ENCODE results near the gene PNPO.
A peak's percentile ranks its signal among the peaks of the same experiment; 100 is the strongest.

PNPO gene

DNA sequence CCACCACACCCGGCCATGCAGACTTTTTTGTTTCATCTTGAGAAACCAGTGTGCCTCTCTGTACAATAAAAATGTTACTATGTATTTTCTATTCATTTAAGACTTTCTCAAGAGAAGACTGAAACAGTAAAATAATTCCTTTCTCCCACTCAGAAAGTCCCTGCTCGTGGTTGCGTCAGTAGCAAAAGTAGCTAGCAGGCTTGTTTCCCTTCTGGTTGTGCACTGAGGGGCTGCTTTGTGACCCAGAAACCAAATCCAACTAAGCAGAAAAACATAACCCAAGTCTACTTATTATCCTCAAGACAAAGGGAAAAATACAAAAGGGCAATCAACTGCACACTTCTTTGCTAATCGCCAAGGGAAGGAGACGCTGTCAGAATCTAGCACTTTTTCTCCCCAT lies 3.4 kb upstream of the PNPO start:
- no peak for DNase-seq (ENCODE audit: low read depth)
- TF ChIP-seq, protein P1, sequence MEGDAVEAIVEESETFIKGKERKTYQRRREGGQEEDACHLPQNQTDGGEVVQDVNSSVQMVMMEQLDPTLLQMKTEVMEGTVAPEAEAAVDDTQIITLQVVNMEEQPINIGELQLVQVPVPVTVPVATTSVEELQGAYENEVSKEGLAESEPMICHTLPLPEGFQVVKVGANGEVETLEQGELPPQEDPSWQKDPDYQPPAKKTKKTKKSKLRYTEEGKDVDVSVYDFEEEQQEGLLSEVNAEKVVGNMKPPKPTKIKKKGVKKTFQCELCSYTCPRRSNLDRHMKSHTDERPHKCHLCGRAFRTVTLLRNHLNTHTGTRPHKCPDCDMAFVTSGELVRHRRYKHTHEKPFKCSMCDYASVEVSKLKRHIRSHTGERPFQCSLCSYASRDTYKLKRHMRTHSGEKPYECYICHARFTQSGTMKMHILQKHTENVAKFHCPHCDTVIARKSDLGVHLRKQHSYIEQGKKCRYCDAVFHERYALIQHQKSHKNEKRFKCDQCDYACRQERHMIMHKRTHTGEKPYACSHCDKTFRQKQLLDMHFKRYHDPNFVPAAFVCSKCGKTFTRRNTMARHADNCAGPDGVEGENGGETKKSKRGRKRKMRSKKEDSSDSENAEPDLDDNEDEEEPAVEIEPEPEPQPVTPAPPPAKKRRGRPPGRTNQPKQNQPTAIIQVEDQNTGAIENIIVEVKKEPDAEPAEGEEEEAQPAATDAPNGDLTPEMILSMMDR (IDR thresholded peaks at IDR 0.05; ENCODE audit: low read depth, low read length, missing control alignments), result no peak
- no peak overlapping the region for H3K4me3 ChIP-seq (ENCODE audit: low read depth, low read length)
- in situ Hi-C loops (cut with HindIII; ENCODE audit: low sequenced_read_pairs), result no loop called here

DNA sequence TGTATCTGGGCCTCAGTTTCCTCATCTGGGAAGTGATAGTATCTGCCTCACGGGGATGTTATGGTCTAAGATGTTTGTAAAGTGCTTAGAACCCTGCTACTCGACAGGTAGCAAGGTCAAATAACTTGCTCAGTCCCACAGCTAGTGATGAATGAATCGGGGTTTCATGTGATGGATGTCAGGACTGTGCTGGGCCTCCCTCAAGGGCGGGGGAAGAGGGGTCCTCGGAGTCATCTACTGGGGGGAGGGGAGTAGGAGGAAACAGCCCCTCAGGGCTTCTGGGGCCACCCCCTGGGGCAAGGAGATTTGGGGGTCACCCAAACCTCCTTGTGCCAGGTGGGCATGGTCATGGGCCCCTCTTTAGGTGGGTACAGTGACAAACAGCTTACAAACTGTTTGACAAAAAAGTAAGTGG lies 732 bp downstream of the PNPO start:
- TF ChIP-seq, protein P1 (IDR thresholded peaks at IDR 0.05; ENCODE audit: low read depth, low read length, missing control alignments), result no peak
- in situ Hi-C loops (cut with HindIII; ENCODE audit: low sequenced_read_pairs), result loop anchor here (5.0 kb wide), 1 partner anchor 85 kb away; no protein-coding TSS in a partner anchor
- no peak for DNase-seq (ENCODE audit: low read depth)
- H3K4me3 ChIP-seq (ENCODE audit: low read depth, low read length), result peak overlapping the region; percentile 52

DNA sequence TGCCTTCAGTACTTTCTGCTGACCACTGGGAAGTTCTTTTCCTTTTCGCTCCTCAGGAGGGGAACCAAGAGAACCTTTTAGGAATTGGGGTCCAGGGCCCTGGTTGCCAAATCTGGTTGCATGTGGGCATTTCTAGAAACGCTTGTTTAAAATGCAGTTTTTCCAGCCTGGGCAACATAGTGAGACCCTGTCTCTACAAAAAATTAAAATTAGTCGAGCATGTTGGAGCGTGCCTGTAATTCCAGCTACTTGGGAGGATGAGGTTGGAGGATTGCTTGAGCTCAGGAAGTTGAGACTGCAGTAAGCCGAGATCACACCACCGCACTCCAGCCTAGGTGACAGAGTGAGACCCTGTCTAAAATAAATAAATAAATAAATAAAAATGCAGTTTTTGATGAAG lies 1.2 kb downstream of the PNPO start:
- H3K4me3 ChIP-seq (ENCODE audit: low read depth, low read length), result peak overlapping the region; percentile 52
- in situ Hi-C loops (cut with HindIII; ENCODE audit: low sequenced_read_pairs), result loop anchor here (5.0 kb wide), 1 partner anchor 85 kb away; no protein-coding TSS in a partner anchor
- TF ChIP-seq, protein P1 (IDR thresholded peaks at IDR 0.05; ENCODE audit: low read depth, low read length, missing control alignments), result no peak

DNA sequence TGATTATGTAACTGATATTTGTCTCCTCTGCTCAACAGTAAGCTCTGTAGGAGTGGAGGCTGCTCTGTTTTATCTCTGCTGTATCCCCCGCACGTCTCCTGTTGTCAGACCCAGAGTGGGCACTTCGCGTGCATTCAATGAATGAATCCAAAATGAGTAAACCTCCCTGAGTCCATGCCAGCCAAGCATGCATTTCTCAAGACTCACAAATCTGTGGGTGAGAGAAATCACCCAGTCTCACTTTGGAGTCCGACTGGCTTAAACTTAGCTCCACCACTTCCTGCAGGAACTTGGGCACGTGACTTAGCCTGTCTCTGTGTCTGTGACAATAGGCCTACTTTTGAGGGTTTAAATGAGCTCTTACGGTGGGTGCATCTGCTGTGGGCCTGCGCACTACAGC lies 3.7 kb downstream of the PNPO start:
- in situ Hi-C loops (cut with HindIII; ENCODE audit: low sequenced_read_pairs), result no loop called here
- H3K4me3 ChIP-seq (ENCODE audit: low read depth, low read length), result no peak overlapping the region
- TF ChIP-seq, protein P1 (IDR thresholded peaks at IDR 0.05; ENCODE audit: low read depth, low read length, missing control alignments), result no peak
- no peak for DNase-seq (ENCODE audit: low read depth)

More for the DNA sequence above, 1.2 kb downstream of the PNPO start:
- DNase-seq (ENCODE audit: low read depth), result no peak

DNA sequence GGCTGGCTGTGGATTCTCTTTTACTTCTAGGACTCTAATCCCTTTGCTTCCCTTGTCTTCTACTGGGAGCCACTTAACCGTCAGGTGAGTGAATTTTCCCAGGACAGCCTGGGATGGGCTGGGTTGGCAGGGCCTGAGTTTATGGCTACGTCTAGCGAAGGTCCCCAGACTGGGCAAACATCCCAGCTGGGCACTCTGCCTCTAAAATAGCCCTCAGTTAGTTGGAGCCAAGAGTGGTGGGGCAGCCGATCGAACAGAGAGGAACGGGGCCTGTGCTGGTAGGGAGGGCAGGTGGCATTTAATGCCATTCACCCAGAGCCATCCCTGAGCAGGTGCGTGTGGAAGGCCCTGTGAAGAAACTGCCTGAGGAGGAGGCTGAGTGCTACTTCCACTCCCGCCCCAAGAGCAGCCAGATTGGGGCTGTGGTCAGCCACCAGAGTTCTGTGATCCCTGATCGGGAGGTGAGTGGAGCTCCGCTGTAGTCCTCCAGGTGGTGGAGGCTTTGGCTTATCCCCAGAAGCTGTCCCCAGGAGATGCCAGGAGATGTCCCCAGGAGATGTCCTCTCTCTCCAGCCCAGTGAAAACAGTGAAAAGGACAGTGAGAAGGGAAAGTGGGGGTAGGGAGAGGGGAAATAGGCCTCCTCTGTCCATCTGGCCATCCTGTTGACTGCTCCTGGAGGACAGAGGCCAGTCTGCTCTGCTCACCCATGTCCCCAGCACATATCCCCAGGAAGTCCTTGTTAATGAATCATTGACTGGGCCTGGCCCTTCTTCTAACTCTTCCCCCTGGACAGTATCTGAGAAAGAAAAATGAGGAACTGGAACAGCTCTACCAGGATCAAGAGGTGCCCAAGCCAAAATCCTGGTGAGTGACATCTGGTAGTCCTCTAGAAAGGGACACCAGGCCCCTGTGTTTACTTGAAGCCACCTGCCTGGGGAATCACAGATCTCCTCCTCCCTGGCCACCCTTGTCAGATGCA lies 4.4 kb downstream of the PNPO start:
- in situ Hi-C loops (cut with HindIII; ENCODE audit: low sequenced_read_pairs), result no loop called here
- TF ChIP-seq, protein P1 (IDR thresholded peaks at IDR 0.05; ENCODE audit: low read depth, low read length, missing control alignments), result no peak
- H3K4me3 ChIP-seq (ENCODE audit: low read depth, low read length), result no peak overlapping the region
- no peak for DNase-seq (ENCODE audit: low read depth)

DNA sequence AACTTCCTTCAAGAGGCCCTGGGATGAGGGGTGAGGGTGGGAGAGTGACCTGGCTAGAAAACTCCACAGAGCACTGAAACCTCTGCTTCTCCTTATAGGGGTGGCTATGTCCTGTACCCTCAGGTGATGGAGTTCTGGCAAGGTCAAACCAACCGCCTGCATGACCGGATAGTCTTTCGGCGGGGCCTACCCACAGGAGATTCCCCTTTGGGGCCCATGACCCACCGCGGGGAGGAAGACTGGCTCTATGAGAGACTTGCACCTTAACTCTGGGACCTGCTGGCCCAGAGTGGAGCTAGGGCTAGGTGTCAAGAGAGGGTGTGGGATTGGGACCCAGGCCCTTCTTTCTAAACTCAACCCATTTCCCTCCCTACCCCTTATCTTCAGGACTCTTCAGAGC lies 5.1 kb downstream of the PNPO start:
- in situ Hi-C loops (cut with HindIII; ENCODE audit: low sequenced_read_pairs), result no loop called here
- H3K4me3 ChIP-seq (ENCODE audit: low read depth, low read length), result no peak overlapping the region
- TF ChIP-seq, protein P1 (IDR thresholded peaks at IDR 0.05; ENCODE audit: low read depth, low read length, missing control alignments), result no peak

More for the DNA sequence above, 5.1 kb downstream of the PNPO start:
- no peak for DNase-seq (ENCODE audit: low read depth)

All from astrocyte of the cerebellum (primary cell).